LNCaP clone FGC (cell line): ENCODE results near the gene PLCB1.

Experiments used
- DNase-seq: peaks from one replicate; pipeline ENCODE4 v3.0.0-alpha.2; 2011; ENCODE audit warnings: low read depth
- H3K4me3 ChIP-seq: 2 replicates; pipeline ENCODE4 v1.5.1; 2011; ENCODE audit warnings: mild to moderate bottlenecking, low read depth, low read length, control low read depth
- TF ChIP-seq, protein P1 (sequence below): IDR thresholded peaks from 2 replicates; pipeline ENCODE4 v1.5.1; 2012; ENCODE audit warnings: mild to moderate bottlenecking; ENCODE audit not compliant: control insufficient read depth, insufficient read depth; ENCODE audit errors: extremely low read depth

PLCB1 gene

DNA sequence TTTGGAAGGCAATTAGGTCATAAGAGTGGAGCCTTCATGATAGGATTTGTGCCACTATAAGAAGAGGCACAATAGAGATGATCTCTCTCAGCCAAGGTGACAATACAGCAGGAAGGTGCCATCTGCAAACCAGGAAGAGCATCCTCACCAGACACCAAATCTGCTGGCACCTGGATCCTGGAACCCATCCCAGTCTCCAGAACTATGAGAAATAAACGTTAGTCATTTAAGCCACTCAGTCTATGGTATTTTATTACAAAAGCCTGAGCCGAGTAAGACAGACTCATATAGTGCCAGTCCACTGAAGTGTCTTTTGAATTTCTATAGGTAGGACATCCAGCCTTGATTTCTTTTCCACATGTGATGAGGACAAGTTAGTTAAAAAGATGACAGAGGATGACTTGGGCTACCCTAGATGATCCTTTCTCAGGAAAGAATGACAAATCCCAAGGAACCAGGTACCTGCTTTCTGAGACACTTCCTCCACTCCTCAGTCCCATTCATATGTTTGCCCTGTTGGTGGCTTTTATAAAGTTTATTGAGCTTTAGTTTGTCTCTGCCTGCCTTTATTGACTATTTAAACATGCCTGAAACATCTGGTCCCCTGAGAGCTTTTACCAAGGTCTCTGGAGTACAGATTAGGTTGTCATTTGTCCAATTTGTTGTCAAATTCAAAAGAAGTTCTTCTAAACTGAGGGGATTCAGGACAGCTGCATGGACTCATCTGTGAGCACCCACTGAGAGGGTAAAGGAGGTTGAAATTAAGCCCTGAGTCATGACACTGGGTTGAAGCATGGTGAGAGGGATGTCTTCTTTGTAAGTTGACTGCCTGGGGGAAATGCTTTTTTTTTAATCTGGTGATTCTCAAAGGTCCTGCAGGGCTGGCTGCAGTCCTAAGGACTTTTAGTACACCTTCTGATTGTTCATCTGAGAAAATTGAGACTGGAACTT, 771.9 kb downstream of the PLCB1 start:
- no peak for DNase-seq
- TF ChIP-seq, protein P1, sequence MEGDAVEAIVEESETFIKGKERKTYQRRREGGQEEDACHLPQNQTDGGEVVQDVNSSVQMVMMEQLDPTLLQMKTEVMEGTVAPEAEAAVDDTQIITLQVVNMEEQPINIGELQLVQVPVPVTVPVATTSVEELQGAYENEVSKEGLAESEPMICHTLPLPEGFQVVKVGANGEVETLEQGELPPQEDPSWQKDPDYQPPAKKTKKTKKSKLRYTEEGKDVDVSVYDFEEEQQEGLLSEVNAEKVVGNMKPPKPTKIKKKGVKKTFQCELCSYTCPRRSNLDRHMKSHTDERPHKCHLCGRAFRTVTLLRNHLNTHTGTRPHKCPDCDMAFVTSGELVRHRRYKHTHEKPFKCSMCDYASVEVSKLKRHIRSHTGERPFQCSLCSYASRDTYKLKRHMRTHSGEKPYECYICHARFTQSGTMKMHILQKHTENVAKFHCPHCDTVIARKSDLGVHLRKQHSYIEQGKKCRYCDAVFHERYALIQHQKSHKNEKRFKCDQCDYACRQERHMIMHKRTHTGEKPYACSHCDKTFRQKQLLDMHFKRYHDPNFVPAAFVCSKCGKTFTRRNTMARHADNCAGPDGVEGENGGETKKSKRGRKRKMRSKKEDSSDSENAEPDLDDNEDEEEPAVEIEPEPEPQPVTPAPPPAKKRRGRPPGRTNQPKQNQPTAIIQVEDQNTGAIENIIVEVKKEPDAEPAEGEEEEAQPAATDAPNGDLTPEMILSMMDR, result no peak

DNA sequence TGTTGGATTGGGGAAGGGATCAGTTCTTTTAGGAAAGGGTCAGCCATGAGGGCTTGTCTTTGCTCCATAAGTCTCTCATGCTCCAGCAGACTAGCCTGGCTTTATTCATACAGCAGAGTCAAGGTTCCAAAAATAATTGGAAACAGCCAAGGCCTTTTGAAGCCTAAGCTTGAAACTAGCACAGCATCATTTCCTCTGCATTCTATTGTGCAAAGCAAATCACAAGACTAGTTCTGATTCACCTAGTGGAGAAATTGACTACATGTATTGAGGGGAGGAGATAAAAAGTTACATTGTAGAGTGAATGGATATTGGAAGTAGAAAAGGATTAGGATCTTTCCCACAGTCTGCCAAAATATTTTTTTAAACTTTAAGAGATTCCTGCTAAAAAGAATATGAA, 777.5 kb downstream of the PLCB1 start:
- TF ChIP-seq, protein P1, result no peak
- H3K4me3 ChIP-seq, result no peak overlapping the region
- no peak for DNase-seq

More for the DNA sequence above, 771.9 kb downstream of the PLCB1 start:
- H3K4me3 ChIP-seq, result no peak overlapping the region

DNA sequence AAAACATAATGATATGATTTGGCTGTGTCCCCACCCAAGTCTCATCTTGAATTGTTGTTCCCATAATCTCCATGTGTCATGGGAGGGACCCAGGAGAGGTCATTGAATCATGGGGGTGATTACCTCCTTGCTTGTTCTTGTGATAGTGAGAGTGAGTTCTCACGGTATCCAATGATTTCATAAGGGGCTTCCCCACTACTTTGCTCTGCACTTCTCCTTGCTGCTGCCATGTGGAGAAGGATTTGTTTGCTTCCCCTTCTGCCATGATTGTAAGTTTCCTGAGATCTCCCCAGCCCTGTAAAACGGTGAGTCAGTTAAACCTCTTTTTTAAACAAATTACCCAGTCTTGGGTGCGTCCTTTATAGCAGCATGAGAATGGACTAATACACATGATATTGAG, 780.0 kb downstream of the PLCB1 start:
- no peak for DNase-seq
- no peak overlapping the region for H3K4me3 ChIP-seq
- TF ChIP-seq, protein P1, result no peak

DNA sequence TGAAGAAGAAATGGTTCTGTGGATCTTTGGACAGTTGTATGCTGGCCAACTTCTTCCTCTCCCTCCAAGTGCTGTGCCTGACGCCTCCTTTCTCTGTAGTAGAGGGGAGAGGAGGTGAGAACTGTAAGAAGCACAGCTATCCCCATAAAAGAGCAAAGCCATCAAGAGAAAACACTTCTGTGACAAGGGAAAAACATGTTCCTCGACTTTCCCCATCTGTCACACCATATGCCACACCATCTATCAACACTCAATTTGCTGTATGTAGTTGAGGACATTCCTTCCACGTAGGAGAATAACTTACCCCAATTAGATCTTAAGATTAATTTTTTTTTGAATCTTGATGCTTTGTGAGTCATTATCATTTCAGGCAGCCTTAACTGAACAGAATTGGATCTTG, 780.7 kb downstream of the PLCB1 start:
- no peak overlapping the region for H3K4me3 ChIP-seq
- TF ChIP-seq, protein P1, result no peak
- no peak for DNase-seq

DNA sequence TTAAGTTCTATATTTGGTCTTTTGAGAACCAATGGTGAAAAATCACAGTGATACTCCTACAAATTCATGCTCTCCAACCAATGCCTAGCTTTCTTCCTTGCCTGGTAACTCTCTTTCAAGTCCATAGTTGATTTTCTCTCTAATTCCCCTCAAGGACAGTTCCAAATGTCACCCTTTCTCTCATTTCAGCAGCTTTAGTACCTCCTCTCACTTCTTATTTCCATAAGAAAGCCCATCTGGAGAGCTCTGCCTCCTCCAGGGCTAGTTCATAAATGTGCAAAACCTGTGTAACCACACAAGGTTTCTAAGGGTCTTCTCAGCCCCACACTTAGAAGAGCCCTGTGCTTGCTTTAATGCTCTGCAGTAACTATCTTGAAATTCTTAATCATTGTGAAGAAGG, 781.4 kb downstream of the PLCB1 start:
- H3K4me3 ChIP-seq, result no peak overlapping the region
- TF ChIP-seq, protein P1, result no peak
- DNase-seq, result no peak

DNA sequence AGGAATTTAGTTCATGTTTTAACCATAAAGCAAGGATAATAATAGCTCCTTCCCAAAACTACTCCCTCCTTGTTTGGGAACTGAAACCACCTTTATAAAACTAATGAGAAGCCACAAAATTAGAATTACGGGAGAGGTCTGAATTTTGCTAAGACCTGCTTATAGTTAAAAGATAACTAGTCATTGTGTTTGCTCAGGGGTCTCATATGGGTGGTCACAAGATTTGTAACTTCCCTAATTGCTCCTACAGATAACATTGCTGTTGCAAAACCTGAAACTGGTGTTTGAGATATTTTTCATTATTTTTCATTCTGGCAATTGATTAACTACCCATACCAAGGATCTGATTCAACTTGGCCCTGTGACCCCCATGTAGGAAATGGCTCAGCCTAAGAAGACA, 782.4 kb downstream of the PLCB1 start:
- no peak for DNase-seq
- TF ChIP-seq, protein P1, result no peak
- H3K4me3 ChIP-seq, result no peak overlapping the region
